Right lobe of liver (tissue), 6 donors: ENCODE results near the gene DET1. TPM values are rescaled to one million over a fixed set of nuclear protein-coding genes. Genes with fewer than 3 reads are reported as not detected.

Experiments used
- ATAC-seq, 4 donors: fragments of 200-7000 bp; cut with Tn5 transposase; one replicate each; pipeline ENCODE4 v1.9.1; 2020; ENCODE audit warnings: mild to moderate bottlenecking in 4 of 4, moderate library complexity in 4 of 4
- DNase-seq, 3 donors: peaks; one replicate each; pipeline ENCODE4 v3.0.0-alpha.2; 2020
- H3K27ac ChIP-seq, 3 donors: fragments of 200-600 bp; one replicate each; pipeline ENCODE4 v1.8.0; 2022
- H3K27me3 ChIP-seq, 2 donors: fragments of 200-600 bp; one replicate each; pipeline ENCODE4 v1.8.0; 2022
- H3K36me3 ChIP-seq, 4 donors: fragments of 200-600 bp; sonication (generic) in 1 of 4; one replicate each; pipeline versions ENCODE4 v1.5.1 to v1.8.0; 2017 to 2022; ENCODE audit warnings: control low read depth in 1 of 4
- H3K4me1 ChIP-seq, 4 donors: fragments of 200-600 bp; sonication (generic) in 1 of 4; one replicate each; pipeline versions ENCODE4 v1.5.1 to v1.8.0; 2017 to 2022; ENCODE audit warnings: control low read depth in 1 of 4
- H3K4me3 ChIP-seq, 3 donors: fragments of 200-600 bp; one replicate each; pipeline ENCODE4 v1.8.0; 2022
- H3K9me3 ChIP-seq, 4 donors: fragments of 200-600 bp; sonication (generic) in 1 of 4; one replicate each; pipeline versions ENCODE4 v1.5.1 to v1.8.0; 2017 to 2022; ENCODE audit warnings: control low read depth in 1 of 4
- POLR2A ChIP-seq: fragments of 450-650 bp; IDR thresholded peaks from one replicate; pipeline ENCODE4 v1.6.1; 2017; ENCODE audit warnings: antibody characterized with exemption, mild to moderate bottlenecking
- WGBS: methylation state at CpG from one replicate; pipeline ENCODE4 v1.1.6; 2018; ENCODE audit warnings: low coverage, low lambda C conversion rate; ENCODE audit not compliant: insufficient coverage; ENCODE audit errors: missing lambda C conversion rate; 5-methylcytosine and 5-hydroxymethylcytosine counted together
- intact Hi-C, 2 donors: fragments of 100-400 bp; cut with DNase I; formaldehyde crosslinking; loops; one replicate each; pipeline versions ENCODE4 v1.11.2 to v1.14.1; 2022
- total RNA-seq, 6 experiments: library from RNA; depleted of rRNA in 2 of 6; stranded (reverse); fragments of >200 nt in 2 of 6; fragmentation: NEBNext Ultra II Directional in 3 of 6; extraction: Animal tissue kit (Norgen Biotek cat#: 25700) in 3 of 6; gene quantifications; one replicate each; pipeline versions ENCODE4 v1.1.0 to v1.2.4, GENCODE V29; 2016 to 2023
- TF ChIP-seq, protein P1 (sequence below), 4 donors: fragments of 200-600 bp in 3 of 4; fragments of 450-650 bp in 1 of 4; IDR thresholded peaks; one replicate each; pipeline versions ENCODE4 v1.5.1 to v1.8.0; 2016 to 2022; ENCODE audit warnings: antibody characterized with exemption in 4 of 4, mild to moderate bottlenecking in 2 of 4
- donor health status: DM: no; HTN: yes; CAD: no.
- donor health status: DM: no; HTN: no; CAD: no.
- donor health status: DM: no; HTN: no; CAD: no.
- donor health status: DM: no; HTN: yes; CAD: no.
- donor health status: DM: no; HTN: yes; CAD: no.

The DET1 gene
- total RNA-seq, 6 experiments from 2014 or later, result 1.3 to 2.5 (median 1.9) TPM

DNA sequence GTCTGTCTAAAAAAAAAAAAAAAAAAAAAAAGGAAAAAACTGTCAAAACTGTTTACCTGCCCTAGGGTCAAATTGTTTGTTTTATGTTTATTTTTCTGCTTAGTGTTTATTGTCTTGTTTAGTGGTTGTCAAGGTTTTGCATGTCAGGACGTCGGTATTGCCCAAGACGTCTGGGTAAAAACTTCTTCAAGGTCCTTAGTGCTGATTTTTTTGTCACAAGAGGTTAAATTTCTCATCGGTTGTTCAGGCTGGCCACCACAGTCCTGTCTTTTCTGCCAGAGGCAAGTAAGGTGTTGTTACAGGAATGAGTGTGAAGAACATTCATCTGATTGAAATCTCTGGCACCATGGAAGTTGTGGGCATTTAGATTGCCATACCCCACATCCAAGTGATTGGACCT is 7.0 kb downstream of the DET1 start:
- H3K4me1 ChIP-seq, result no peaks in the 10 kb centered on the region
- no peak overlapping the region for H3K4me3 ChIP-seq
- intact Hi-C loops, result no loop called here
- TF ChIP-seq, protein P1, sequence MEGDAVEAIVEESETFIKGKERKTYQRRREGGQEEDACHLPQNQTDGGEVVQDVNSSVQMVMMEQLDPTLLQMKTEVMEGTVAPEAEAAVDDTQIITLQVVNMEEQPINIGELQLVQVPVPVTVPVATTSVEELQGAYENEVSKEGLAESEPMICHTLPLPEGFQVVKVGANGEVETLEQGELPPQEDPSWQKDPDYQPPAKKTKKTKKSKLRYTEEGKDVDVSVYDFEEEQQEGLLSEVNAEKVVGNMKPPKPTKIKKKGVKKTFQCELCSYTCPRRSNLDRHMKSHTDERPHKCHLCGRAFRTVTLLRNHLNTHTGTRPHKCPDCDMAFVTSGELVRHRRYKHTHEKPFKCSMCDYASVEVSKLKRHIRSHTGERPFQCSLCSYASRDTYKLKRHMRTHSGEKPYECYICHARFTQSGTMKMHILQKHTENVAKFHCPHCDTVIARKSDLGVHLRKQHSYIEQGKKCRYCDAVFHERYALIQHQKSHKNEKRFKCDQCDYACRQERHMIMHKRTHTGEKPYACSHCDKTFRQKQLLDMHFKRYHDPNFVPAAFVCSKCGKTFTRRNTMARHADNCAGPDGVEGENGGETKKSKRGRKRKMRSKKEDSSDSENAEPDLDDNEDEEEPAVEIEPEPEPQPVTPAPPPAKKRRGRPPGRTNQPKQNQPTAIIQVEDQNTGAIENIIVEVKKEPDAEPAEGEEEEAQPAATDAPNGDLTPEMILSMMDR (IDR thresholded peaks at IDR 0.05), result no peak
- no peak for TF ChIP-seq POLR2A
- DNase-seq (no peak), ATAC-seq (no peak)
- H3K36me3 ChIP-seq, result no peaks in the 10 kb centered on the region
- no peaks in the 10 kb centered on the region for H3K27me3 ChIP-seq
- 67% methylated on average over 4 of the region's 4 CpGs for WGBS
- H3K9me3 ChIP-seq, result no peaks in the 10 kb centered on the region
- no peak overlapping the region for H3K27ac ChIP-seq

DNA sequence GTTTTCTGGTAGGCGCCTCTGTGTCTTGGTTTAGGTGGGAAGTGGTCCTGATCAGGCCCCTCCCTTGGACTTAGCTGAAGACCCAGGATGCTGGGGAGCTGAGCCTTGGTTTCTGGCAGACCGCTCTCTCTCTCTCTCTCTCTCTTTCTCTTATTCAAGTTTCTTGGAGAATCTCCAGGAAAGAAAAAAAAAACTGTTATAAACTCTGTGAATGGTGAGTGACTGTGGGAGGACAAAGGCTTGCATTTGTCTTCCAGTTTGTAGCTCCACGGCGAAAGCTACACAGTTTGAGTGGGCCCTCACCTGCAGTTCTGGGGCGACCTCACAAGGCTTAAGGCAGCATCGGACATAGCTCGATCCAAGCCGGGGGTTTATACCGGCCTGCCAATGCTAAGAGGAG is 7.5 kb downstream of the DET1 start:
- DNase-seq (no peak), ATAC-seq (no peak)
- Histone ChIP-seq H3K27me3 (no peaks in the 10 kb centered on the region), H3K36me3 (no peaks in the 10 kb centered on the region), H3K4me3 (no peak overlapping the region), H3K4me1 (no peaks in the 10 kb centered on the region), H3K27ac (no peak overlapping the region), H3K9me3 (no peaks in the 10 kb centered on the region)
- intact Hi-C loops, result no loop called here
- TF ChIP-seq, protein P1 (IDR thresholded peaks at IDR 0.05), result no peak
- no peak for TF ChIP-seq POLR2A
- WGBS, result 69% methylated on average over 4 of the region's 9 CpGs

DNA sequence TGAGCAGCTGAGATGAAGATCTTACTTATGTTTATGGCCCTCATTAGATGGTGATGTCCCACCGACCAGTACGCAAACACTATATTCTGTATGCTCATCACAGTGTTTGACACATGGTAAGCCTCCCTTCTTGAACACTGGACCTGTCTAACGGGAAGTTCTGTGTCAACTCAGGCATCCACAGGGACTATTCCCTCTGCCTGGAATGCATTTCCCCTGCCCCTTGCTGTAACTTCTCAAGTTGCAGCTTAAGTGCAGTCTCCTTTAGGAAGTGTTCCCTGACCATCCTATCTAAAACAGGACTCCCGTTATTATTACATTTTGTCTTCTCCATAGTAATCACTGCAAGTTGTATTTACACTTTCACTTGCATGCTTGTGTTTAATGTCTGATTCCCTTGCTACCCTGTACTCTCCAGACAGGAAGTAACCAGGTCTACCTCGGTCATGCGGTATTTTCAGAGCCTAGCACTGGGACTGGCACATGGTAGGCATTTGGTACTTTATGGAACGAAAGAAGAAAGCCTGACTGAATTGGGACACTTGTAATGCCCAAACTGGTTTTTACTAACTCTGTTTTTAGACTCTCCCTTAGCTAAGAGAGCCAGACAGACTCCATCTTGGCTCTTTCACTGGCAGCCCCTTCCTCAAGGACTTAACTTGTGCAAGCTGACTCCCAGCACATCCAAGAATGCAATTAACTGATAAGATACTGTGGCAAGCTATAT is 8.7 kb downstream of the DET1 start:
- ATAC-seq (no peak), DNase-seq (no peak)
- WGBS, result 85% methylated on average over 5 of the region's 7 CpGs
- no peaks in the 10 kb centered on the region for H3K4me1 ChIP-seq
- no peak overlapping the region for H3K4me3 ChIP-seq
- no peaks in the 10 kb centered on the region for H3K27me3 ChIP-seq
- intact Hi-C loops, result no loop called here
- H3K36me3 ChIP-seq, result no peaks in the 10 kb centered on the region
- H3K27ac ChIP-seq, result no peak overlapping the region
- no peak for TF ChIP-seq POLR2A
- TF ChIP-seq, protein P1 (IDR thresholded peaks at IDR 0.05), result no peak
- no peaks in the 10 kb centered on the region for H3K9me3 ChIP-seq

DNA sequence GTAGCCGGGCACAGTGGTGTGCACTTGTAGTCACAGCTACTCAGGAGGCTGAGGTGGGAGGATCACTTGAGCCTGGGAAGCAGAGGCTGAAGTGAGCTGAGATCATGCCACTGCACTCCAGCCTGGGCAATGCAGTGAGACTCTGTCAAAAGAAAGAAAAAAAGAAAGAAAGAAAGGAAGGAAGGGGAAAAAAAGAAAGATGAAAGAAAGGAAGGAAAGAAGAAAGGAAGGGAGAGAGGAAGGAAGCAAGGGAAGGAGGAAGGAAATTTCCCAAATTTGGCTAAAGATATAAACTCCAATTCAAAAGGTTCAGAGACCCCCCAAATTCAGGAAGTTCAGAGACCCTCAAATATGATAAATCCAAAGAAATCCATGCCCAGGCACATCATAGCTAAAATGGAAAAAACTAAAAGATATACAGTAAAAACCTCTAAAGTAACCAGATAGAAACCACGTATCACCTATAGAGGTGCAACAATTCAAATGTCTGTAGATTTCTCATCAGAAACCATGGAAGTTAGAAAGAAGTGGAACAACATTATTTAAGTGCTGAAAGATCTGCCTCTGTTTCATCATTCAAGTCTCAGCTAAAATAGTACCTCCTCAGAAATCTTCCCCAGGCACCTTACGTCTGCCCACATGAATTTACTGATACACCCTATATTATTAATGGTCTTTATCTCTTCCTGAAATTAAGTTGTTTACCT is 10.7 kb downstream of the DET1 start:
- Histone ChIP-seq H3K27ac (no peak overlapping the region), H3K36me3 (peaks cover 0 to 6% (median 0%) of the 10 kb centered on the region in 4 donors), H3K4me1 (no peaks in the 10 kb centered on the region), H3K27me3 (no peaks in the 10 kb centered on the region), H3K4me3 (no peak overlapping the region), H3K9me3 (no peaks in the 10 kb centered on the region)
- 94% methylated on average over 2 of the region's 3 CpGs for WGBS
- ATAC-seq (no peak), DNase-seq (no peak)
- TF ChIP-seq, protein P1 (IDR thresholded peaks at IDR 0.05), result no peak
- TF ChIP-seq POLR2A, result no peak
- intact Hi-C loops, result no loop called here
